DND-41 (cell line): ENCODE results near the gene SCMH1.

Experiments used
- EZH2 ChIP-seq: IDR thresholded peaks from 3 replicates; pipeline ENCODE4 v1.6.1; 2012; ENCODE audit warnings: borderline replicate concordance, low read depth, mild to moderate bottlenecking, moderate library complexity, low read length, inconsistent platforms; ENCODE audit not compliant: severe bottlenecking
- TF ChIP-seq, protein P1 (sequence below): IDR thresholded peaks from 2 replicates; pipeline ENCODE4 v1.5.1; 2012; ENCODE audit warnings: borderline replicate concordance, low read length, moderate library complexity, mild to moderate bottlenecking; ENCODE audit not compliant: poor library complexity, severe bottlenecking; ENCODE audit errors: extremely low read depth

DNA sequence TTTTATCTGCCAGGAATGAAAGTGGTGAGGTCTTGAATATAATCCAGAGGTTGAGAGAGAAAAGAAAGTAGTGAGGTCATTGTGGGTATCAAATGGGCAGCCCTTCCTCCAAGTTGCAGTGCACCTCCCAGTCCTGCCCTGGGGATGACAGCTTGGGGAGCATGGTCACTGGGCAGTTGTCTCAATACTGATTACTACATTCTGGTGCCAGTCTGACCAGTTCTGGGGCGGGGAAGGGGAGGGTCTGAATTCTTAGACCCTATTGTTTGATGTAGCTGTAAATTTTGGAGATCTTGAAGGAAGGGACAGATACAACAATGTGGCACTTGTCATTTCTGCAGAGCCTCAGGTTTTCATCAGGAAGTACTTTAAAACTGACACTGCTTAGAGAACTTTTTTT is 231.8 kb downstream of the SCMH1 start:
- TF ChIP-seq, protein P1, sequence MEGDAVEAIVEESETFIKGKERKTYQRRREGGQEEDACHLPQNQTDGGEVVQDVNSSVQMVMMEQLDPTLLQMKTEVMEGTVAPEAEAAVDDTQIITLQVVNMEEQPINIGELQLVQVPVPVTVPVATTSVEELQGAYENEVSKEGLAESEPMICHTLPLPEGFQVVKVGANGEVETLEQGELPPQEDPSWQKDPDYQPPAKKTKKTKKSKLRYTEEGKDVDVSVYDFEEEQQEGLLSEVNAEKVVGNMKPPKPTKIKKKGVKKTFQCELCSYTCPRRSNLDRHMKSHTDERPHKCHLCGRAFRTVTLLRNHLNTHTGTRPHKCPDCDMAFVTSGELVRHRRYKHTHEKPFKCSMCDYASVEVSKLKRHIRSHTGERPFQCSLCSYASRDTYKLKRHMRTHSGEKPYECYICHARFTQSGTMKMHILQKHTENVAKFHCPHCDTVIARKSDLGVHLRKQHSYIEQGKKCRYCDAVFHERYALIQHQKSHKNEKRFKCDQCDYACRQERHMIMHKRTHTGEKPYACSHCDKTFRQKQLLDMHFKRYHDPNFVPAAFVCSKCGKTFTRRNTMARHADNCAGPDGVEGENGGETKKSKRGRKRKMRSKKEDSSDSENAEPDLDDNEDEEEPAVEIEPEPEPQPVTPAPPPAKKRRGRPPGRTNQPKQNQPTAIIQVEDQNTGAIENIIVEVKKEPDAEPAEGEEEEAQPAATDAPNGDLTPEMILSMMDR: no peak
- TF ChIP-seq EZH2: no peak
